Measurements from ENCODE around the gene PPP2CA.

The PPP2CA gene

DNA sequence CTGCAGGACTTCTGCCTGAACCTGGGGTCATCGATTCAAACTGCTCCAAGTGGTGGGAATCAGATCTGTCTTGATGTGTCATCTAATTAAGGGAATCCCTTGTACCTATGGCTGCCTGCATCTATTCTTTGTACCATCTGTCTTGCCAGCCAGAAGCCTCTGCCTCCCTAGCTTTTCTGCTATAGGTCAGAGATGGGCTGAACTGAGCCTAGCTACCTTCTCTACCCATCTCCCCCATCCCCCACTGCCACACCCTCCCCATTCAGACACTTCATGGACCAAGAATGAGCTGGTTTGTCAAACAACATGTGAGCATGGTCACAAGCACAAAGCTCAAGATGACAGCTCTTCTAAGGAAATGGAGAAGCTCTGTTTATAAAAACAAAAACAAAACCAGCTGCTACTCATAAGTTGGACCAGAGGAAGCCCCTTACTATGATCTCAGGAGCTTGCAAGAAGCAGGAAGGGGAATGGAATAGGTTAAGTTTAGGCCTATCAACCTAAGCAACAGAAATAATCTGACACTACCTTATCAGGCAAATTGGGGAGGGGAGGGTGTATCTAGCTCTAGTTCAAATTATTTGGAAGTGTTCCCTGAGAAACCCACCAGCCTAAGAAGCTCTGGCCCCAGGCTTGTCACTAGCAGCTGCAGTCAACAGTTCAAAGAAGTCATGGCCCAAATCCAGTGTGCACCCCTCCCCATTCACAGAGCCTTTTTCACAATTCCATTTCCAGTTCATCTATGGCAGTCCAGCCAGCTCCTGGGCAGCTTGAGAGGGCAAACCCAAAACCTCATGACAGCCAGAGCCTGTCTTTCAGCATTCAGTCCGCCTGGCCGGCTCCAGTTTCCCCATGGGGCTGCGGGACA, 79.0 kb downstream of the PPP2CA start:
- DNase-seq = no peak

GRCh38 chr5:134145779-134146581, 79.9 kb downstream of the PPP2CA start:
- peak; percentile 80 to 88 (median 84) for DNase-seq

DNA sequence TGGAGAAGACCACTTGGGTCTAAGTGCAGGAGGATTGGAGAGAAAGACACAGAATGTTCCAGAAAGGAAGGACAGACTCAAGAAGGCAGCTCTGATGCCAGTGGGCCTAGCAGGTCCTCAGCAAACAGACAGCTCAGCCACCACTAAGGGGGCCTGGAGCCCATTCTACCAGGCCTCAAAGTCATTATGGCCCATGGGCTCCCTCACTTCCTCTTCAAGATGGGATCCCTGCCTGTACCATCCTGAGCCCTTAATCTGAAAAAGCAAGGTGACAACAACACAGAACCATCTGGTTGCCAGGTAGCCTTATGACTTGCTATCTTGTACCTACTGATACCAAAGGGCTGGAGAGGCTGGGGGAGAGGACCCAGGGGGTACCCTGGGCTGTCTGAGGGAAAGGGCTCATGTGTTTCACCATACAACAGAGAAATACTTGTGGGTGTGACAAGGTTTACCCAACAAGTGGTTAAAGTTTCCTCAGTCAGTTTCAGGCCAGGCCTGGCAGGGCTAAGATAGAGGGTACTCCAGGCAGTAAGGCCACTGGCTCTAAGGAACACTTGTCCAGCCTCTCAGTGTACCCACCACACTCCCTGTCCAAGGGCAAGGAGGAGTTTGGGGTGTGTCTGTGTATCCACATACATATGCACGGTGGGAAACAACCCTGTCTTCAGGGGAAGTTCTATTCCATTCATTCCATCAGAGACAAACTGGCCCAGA, 80.7 kb downstream of the PPP2CA start:
- DNase-seq = no peak
